GM20000 (cell line): ENCODE measurements around the gene GOT2.
"Not testable (repeated sequence)": the region's sequence is repeated elsewhere in the genome, so short reads cannot be mapped to it uniquely, and the experiment has no call there.

Source experiments
- DNase-seq: peaks from one replicate; pipeline ENCODE4 v3.0.0; 2012; ENCODE audit warnings: low spot score
- TF ChIP-seq, protein P1 (sequence below): IDR thresholded peaks from 2 replicates; pipeline ENCODE4 v1.5.1; 2012; ENCODE audit warnings: mild to moderate bottlenecking, control low read depth; ENCODE audit errors: extremely low read depth, missing control alignments

GOT2 gene

DNA sequence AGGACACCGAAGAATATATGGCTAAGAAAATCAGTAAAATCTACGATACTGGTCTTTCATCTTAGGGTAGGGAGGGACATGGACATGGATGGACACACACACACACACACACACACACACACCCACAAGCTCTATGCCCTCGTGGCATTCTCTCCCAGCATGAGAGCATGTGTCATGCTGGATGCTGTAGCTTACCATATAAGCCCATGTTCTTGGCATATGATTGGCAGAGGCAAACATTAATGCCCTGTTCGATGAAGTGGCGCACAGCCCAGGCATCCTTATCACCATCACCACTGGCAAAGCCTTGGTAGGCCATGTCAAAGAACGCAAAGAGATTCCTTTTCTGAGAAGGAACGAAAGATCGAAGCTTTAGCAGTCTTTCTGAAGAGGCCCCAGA is 17.6 kb downstream of the GOT2 start:
- TF ChIP-seq, protein P1, sequence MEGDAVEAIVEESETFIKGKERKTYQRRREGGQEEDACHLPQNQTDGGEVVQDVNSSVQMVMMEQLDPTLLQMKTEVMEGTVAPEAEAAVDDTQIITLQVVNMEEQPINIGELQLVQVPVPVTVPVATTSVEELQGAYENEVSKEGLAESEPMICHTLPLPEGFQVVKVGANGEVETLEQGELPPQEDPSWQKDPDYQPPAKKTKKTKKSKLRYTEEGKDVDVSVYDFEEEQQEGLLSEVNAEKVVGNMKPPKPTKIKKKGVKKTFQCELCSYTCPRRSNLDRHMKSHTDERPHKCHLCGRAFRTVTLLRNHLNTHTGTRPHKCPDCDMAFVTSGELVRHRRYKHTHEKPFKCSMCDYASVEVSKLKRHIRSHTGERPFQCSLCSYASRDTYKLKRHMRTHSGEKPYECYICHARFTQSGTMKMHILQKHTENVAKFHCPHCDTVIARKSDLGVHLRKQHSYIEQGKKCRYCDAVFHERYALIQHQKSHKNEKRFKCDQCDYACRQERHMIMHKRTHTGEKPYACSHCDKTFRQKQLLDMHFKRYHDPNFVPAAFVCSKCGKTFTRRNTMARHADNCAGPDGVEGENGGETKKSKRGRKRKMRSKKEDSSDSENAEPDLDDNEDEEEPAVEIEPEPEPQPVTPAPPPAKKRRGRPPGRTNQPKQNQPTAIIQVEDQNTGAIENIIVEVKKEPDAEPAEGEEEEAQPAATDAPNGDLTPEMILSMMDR: no peak
- no peak for DNase-seq

DNA sequence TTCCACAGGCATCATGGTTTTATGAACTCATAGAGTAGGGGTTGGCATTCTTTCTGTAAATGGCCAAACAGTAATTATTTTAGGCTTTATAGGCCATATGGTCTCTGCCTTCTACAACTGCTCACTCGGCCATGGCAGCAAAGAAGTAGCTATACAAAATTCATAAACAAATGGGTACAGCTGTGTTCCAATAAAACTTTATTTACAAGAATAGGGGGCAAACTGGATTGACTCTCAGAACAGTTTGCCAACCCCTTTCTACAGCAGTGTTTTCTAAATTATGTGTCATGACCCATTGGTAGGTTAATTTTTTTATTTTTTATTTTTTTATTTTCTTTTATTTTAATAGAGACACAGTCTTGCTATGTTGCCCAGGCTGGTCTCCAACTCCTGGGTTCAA is 20.4 kb downstream of the GOT2 start:
- TF ChIP-seq, protein P1: no peak
- no peak for DNase-seq

GRCh38 chr16:58709333-58709732 is 24.8 kb downstream of the GOT2 start:
- TF ChIP-seq, protein P1: no peak
- DNase-seq: no peak

GRCh38 chr16:58699151-58699550 is 35.0 kb downstream of the GOT2 start:
- TF ChIP-seq, protein P1: no peak
- no peak for DNase-seq

- TF ChIP-seq, protein P1: no peak
- DNase-seq: no peak
Observed at GRCh38 chr16:58695368-58695767, 38.7 kb downstream of the GOT2 start.

GRCh38 chr16:58692450-58692849 is 41.7 kb downstream of the GOT2 start:
- DNase-seq: no peak
- TF ChIP-seq, protein P1: no peak

DNA sequence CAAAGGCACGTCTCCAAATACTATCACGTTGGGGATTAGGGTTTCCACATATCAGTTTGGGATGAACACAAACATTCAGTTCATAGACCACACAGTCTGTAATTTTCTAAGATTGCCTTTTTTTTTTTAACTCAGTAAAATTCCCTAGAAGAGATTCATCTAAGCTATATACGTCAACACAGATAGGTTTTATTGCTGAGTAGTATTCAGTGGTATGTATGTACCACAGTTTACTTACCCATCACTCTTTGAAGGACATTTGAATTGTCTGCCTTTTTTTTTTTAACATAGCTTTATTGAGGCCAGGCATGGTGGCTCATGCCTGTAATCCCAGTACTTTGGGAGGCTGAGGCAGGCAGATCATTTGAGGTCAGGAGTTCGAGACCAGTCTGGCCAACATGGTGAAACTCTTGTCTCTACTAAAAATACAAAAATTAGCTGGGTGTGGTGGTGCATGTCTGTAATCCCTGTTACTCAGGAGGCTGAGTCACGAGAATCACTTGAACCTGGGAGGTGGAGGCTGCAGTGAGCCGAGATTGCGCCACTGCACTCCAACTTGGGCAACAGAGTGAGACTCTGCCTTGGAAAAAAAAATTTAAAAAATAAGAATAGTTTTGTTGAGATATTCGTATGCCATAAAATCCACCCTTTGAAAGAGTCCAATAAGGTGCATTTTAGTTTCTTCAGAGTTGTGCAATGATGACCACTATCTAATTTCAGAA is 47.0 kb downstream of the GOT2 start:
- DNase-seq: not testable (repeated sequence)

DNA sequence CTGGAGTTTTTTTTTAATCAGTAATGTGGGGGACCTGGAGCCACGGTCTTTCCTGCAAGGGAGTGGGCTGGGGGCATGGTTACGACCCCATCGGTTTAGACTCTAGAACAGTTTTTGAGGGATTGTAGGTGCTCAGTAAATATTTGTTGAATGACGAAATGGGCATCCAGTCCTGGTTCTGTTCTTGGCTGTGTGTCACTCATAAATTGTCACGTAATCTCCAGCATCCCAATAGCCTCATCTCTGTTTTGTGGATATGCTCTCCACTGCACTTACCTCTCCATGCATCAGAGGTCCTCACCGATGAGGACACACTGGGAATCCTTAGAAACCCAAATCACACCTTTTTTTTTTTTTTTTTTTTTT is 49.0 kb downstream of the GOT2 start:
- peak; percentile 5 for DNase-seq

More for the DNA sequence above, 49.0 kb downstream of the GOT2 start:
- TF ChIP-seq, protein P1: no peak
